Activated naive CD4-positive, alpha-beta T cell treated with anti-CD3 and anti-CD28 coated beads for 36 hours (primary cell): ENCODE measurements around the gene PHKG1. TPM values are rescaled to one million over a fixed set of nuclear protein-coding genes. Genes with fewer than 3 reads are reported as not detected.
"Not testable (repeated sequence)": the region's sequence is repeated elsewhere in the genome, so short reads cannot be mapped to it uniquely, and the experiment has no call there.

Experiments used
- CTCF ChIA-PET: fragments of 350-600 bp; sonication (Branson Sonifier 250); formaldehyde crosslinking; loops from one replicate; lab custom pipeline; 2021; ENCODE audit warnings: antibody characterized with exemption; lab: Charles Lee
- DNase-seq: peaks from one replicate; pipeline ENCODE4 v3.0.0-alpha.2; 2020
- H3K27ac Mint-ChIP-seq: one replicate; pipeline ENCODE4 v1.8.0; 2021; ENCODE audit warnings: mild to moderate bottlenecking, mixed read lengths
- H3K27me3 Mint-ChIP-seq: one replicate; pipeline ENCODE4 v1.8.0; 2021; ENCODE audit warnings: low read depth, mixed read lengths
- H3K36me3 Mint-ChIP-seq: one replicate; pipeline ENCODE4 v1.8.0; 2021; ENCODE audit warnings: low read depth, mixed read lengths
- H3K4me1 Mint-ChIP-seq: one replicate; pipeline ENCODE4 v1.8.0; 2021; ENCODE audit warnings: low read depth, mixed read lengths
- H3K4me3 Mint-ChIP-seq: one replicate; pipeline ENCODE4 v1.8.0; 2021; ENCODE audit warnings: mild to moderate bottlenecking, moderate library complexity, mixed read lengths
- H3K9me3 Mint-ChIP-seq: one replicate; pipeline ENCODE4 v1.8.0; 2021; ENCODE audit warnings: mixed read lengths
- intact Hi-C: fragments of 100-400 bp; cut with micrococcal nuclease; formaldehyde crosslinking; loops from one replicate; pipeline ENCODE4 v1.15.1; 2023
- total RNA-seq, 2 experiments: library from RNA; stranded (reverse); gene quantifications; one replicate each; pipeline ENCODE4 v1.2.3, GENCODE V29; 2021

PHKG1 gene
- total RNA-seq, 2 experiments from 2014 or later: 3.6 to 3.8 TPM

DNA sequence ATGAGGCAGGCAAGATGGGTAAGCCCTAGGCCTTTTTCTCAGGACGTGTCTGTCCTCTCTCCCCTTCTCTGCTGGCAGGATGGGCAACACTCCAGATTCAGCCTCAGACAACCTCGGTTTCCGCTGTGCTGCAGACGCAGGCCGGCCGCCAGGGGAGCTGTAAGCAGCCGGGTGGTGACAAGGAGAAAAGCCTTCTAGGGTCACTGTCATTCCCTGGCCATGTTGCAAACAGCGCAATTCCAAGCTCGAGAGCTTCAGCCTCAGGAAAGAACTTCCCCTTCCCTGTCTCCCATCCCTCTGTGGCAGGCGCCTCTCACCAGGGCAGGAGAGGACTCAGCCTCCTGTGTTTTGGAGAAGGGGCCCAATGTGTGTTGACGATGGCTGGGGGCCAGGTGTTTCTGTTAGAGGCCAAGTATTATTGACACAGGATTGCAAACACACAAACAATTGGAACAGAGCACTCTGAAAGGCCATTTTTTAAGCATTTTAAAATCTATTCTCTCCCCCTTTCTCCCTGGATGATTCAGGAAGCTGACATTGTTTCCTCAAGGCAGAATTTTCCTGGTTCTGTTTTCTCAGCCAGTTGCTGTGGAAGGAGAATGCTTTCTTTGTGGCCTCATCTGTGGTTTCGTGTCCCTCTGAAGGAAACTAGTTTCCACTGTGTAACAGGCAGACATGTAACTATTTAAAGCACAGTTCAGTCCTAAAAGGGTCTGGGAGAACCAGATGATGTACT is 13.1 kb downstream of the PHKG1 start:
- Mint-ChIP-seq H3K27ac (no peak overlapping the region), H3K4me3 (no peak overlapping the region), H3K36me3 (peaks cover 26% of the 10 kb centered on the region), H3K9me3 (no peaks in the 10 kb centered on the region), H3K4me1 (peaks cover 2% of the 10 kb centered on the region), H3K27me3 (no peaks in the 10 kb centered on the region)
- no peak for DNase-seq
- intact Hi-C loops: no loop called here
- CTCF ChIA-PET: interaction anchor here (1.4 kb wide), 1 partner anchor 14 kb away, joined by 4 read pairs; no protein-coding TSS in a partner anchor

DNA sequence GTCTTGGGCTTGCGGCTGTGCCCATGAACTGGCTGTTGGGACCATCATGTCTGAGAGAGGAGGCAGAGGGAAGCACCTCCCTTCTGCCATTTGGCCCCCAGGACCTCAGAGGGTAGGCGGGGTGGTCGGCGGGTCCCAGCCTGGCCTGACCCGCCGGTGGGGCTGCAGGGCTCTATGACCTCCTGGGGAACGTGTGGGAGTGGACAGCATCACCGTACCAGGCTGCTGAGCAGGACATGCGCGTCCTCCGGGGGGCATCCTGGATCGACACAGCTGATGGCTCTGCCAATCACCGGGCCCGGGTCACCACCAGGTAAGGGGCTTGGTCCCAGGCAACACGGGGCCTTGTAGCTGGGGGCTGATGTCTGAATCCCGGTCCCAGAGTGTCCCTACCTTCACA is 14.6 kb downstream of the PHKG1 start:
- Mint-ChIP-seq H3K4me1 (peaks cover 6% of the 10 kb centered on the region), H3K4me3 (no peak overlapping the region), H3K27me3 (no peaks in the 10 kb centered on the region), H3K27ac (no peak overlapping the region), H3K9me3 (no peaks in the 10 kb centered on the region), H3K36me3 (peaks cover 29% of the 10 kb centered on the region)
- CTCF ChIA-PET: interaction anchor here (1.4 kb wide), 1 partner anchor 13 kb away, joined by 4 read pairs; no protein-coding TSS in a partner anchor
- intact Hi-C loops: no loop called here
- DNase-seq: no peak

DNA sequence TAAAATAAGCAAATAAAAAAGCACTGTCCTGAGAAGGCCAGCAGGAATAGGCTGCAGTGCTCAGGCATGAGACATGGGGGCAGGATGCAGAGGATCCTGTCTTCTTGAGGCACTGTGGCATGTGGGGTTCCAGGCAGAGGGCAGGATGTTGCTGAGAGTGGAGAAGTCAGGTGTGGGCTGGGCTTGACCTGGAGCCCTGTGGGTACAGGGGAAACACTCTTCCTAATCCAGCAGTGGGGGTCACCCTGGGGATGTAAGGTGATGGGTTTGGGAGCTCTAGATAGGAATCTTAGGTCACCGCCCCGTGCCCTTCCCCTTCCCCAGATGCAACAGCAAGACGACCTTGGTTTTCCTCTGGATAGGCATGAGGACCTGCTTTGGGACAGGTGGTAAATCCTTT is 15.1 kb downstream of the PHKG1 start:
- H3K27me3 Mint-ChIP-seq: no peaks in the 10 kb centered on the region
- intact Hi-C loops: no loop called here
- peaks cover 6% of the 10 kb centered on the region for H3K4me1 Mint-ChIP-seq
- CTCF ChIA-PET: interaction anchor here (0.6 to 1.4 kb wide), 2 partner anchors 12 to 53 kb away, joined by 4 to 6 read pairs; no protein-coding TSS in a partner anchor
- peaks cover 34% of the 10 kb centered on the region for H3K36me3 Mint-ChIP-seq
- no peak for DNase-seq
- H3K27ac Mint-ChIP-seq: no peak overlapping the region
- no peaks in the 10 kb centered on the region for H3K9me3 Mint-ChIP-seq
- H3K4me3 Mint-ChIP-seq: no peak overlapping the region

DNA sequence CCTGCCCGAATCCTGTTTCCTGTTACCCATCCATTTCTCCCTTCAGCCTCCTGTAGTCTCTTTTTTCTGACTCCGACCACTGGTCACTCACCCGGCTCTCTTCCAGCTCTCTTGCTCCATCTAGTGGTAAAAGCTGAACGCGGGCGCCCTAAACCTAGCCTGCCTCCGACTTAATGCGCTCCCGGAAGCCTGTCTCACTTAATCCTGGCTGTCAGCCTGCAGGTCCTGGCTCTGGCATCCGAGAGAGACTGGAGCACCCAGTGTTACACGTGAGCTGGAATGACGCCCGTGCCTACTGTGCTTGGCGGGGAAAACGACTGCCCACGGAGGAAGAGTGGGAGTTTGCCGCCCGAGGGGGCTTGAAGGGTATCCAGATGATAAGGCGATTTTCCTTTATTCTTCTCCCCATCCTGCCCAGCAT is 18.4 kb downstream of the PHKG1 start:
- peak; percentile 72 for DNase-seq
- H3K9me3 Mint-ChIP-seq: no peaks in the 10 kb centered on the region
- H3K4me3 Mint-ChIP-seq: no peak overlapping the region
- H3K4me1 Mint-ChIP-seq: peaks cover 6% of the 10 kb centered on the region
- no peaks in the 10 kb centered on the region for H3K27me3 Mint-ChIP-seq
- H3K36me3 Mint-ChIP-seq: peaks cover 32% of the 10 kb centered on the region
- CTCF ChIA-PET: interaction anchor here (0.5 to 4.9 kb wide), 23 partner anchors 9 to 750 kb away, joined by 3 to 19 read pairs (median 4); partner anchors contain the start of genes CCT6A, CHCHD2 and PSPH
- peak overlapping the region; percentile 3 for H3K27ac Mint-ChIP-seq
- intact Hi-C loops: loop anchor here (1.0 kb wide), 2 partner anchors 70 to 433 kb away; no protein-coding TSS in a partner anchor

DNA sequence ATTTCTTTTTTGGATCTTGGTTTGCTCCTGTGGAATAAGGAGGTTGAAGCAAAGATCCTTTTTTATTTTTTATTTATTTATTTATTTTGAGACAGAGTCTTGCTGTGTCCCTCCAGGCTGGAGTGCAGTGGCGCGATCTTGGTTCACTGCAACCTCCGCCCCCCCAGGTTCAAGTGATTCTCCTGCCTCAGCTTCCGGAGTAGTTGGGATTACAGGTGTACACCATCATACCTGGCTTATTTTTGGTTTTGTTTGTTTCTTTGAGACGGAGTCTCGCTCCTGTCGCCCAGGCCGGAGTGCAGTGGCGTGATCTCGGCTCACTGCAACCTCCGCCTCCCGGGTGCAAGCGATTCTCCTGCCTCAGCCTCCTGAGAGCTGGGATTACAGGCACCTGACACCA is 26.4 kb downstream of the PHKG1 start:
- DNase-seq, H3K27me3 Mint-ChIP-seq, H3K27ac Mint-ChIP-seq, H3K4me3 Mint-ChIP-seq, H3K9me3 Mint-ChIP-seq, intact Hi-C loops: not testable (repeated sequence)
- CTCF ChIA-PET: interaction anchor here (2.1 kb wide), 1 partner anchor 8 kb away, joined by 8 read pairs; no protein-coding TSS in a partner anchor
- Mint-ChIP-seq H3K36me3 (peaks cover 38% of the 10 kb centered on the region), H3K4me1 (peaks cover 27% of the 10 kb centered on the region)

DNA sequence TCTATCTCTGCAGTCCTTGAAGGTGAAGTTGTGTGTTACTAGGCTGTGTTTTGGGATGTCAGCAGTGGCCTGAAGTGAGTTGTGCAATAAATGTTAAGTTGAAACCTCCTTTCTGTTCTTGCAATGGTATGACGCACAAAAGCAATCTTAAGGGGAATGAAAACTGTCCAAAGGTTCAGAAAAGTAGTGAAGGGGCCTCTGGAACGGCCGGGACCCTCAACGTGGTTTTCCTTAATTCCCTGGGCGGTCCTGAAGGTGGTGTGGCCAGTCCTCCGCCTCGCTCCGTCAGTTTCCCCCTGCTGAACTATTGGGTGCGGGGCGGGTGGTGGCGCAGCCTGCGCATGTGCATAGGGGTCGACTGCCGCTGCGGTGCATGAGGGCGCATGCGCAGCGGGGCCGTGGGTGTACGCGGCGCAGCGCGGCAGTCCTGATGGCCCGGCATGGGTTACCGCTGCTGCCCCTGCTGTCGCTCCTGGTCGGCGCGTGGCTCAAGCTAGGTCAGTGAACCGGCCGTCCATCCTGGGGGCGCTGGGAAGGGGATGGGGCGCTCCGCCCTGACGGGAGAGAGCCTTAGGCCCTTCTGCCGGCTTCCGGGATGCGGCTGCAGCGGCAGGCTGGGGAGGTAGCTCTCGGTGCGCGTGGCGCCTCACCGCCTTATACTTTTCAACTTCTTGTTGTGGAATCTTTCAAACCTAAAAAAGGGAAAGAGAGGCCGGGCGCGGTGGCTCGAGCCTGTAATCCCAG is 28.7 kb downstream of the PHKG1 start, which contains the start of gene SUMF2:
Gene SUMF2 (plus strand): TSS at position 405 of the 744 bp plus-strand sequence. CDS start 26 bp downstream, at position 431.
- peak within 1 kb of the TSS; percentile 91 for H3K27ac Mint-ChIP-seq
- peaks cover 38% of the 10 kb centered on the region for H3K36me3 Mint-ChIP-seq
- intact Hi-C loops: loop anchor here (1.0 to 5.0 kb wide), 5 partner anchors 13 to 1307 kb away; partner anchors contain the start of genes CCT6A, CHCHD2, PSPH and SEC61G
- H3K4me3 Mint-ChIP-seq: peak within 1 kb of the TSS; percentile 88
- DNase-seq: peak; percentile 90
- CTCF ChIA-PET: interaction anchor here (0.6 to 2.1 kb wide), 3 partner anchors 9 to 13 kb away, joined by 3 to 8 read pairs (median 3); no protein-coding TSS in a partner anchor
- H3K27me3 Mint-ChIP-seq: no peaks in the 10 kb centered on the region
- peaks cover 41% of the 10 kb centered on the region for H3K4me1 Mint-ChIP-seq
- H3K9me3 Mint-ChIP-seq: no peaks in the 10 kb centered on the region

DNA sequence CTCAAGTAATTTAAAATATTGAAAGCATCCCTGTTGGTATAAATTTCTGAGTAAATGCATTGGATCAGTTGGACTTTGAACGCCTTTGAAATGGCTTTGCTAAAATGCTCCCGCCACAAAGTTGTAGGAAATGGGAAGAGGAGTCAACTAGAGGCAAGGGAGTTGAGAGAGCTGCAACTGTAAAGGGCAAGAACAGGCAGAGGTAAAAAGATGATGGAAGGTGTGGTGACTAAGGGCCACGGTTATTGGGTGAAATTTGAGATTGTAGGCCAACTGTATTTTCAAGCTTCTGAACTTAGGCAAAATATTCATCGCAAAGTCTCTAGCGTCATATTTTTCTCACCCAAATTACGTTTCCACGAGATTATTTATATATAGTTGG is 29.3 kb downstream of the PHKG1 start:
- intact Hi-C loops: loop anchor here (5.0 kb wide), 2 partner anchors 176 to 1306 kb away; partner anchors contain the start of genes SEC61G and ZNF713
- CTCF ChIA-PET: interaction anchor here (1.2 to 1.5 kb wide), 2 partner anchors 10 to 11 kb away, joined by 3 to 4 read pairs; no protein-coding TSS in a partner anchor
- peak overlapping the region; percentile 91 for H3K27ac Mint-ChIP-seq
- H3K4me1 Mint-ChIP-seq: peaks cover 44% of the 10 kb centered on the region
- no peaks in the 10 kb centered on the region for H3K27me3 Mint-ChIP-seq
- no peaks in the 10 kb centered on the region for H3K9me3 Mint-ChIP-seq
- H3K36me3 Mint-ChIP-seq: peaks cover 39% of the 10 kb centered on the region
- DNase-seq: no peak
- H3K4me3 Mint-ChIP-seq: peak overlapping the region; percentile 88

DNA sequence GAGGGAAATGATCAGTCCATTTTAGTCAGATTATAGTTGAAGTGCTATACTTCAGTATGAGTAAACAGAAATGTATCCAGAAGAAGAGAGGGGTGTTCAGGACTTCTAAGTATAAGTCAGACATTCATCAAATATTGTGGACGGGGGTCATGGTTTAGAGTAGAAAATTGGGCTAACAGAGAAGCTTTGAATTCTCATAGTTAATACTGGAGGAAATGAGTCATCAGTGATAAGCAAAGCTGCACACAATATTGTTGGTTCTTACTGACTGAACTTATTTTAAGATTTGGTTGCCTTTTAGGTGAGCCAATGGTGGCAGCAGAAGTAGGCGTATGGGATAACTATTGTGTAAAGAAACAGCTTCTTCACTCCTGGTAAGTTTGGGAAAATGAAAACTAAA is 30.4 kb downstream of the PHKG1 start:
- Mint-ChIP-seq H3K36me3 (peaks cover 50% of the 10 kb centered on the region), H3K4me3 (peak overlapping the region; percentile 8), H3K9me3 (no peaks in the 10 kb centered on the region), H3K27ac (peak overlapping the region; percentile 80), H3K27me3 (no peaks in the 10 kb centered on the region), H3K4me1 (peaks cover 52% of the 10 kb centered on the region)
- no peak for DNase-seq
- intact Hi-C loops: loop anchor here (5.0 kb wide), 2 partner anchors 175 to 1305 kb away; partner anchors contain the start of genes SEC61G and ZNF713
- CTCF ChIA-PET: interaction anchor here (0.8 to 1.2 kb wide), 4 partner anchors 10 to 58 kb away, joined by 3 to 4 read pairs (median 4); partner anchors contain the start of genes CCT6A and PSPH

DNA sequence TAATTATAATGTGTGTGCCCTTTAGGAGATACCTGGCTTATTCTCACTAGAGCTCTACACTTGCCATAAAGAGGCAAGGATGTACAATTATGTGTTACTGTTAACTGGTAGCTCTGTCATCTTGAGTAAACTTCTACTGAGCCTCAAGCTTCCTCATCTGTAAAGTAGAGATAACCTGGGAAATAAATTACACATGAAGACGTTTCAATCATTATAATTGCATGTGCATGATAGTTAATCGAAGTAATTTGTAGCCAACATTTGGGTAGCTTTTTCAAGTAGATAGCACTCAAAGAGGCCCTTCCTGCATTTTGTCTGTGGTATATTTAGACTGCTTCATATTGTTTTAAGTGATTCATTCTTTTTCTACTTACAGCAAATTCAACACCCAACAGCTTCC is 38.8 kb downstream of the PHKG1 start:
- CTCF ChIA-PET: interaction anchor here (0.6 to 1.1 kb wide), 5 partner anchors 12 to 412 kb away, joined by 3 to 5 read pairs (median 3); no protein-coding TSS in a partner anchor
- peaks cover 51% of the 10 kb centered on the region for H3K36me3 Mint-ChIP-seq
- peak overlapping the region; percentile 20 for H3K4me3 Mint-ChIP-seq
- intact Hi-C loops: loop anchor here (5.0 kb wide), 1 partner anchor 522 kb away; no protein-coding TSS in a partner anchor
- no peak for DNase-seq
- H3K4me1 Mint-ChIP-seq: peaks cover 56% of the 10 kb centered on the region
- no peaks in the 10 kb centered on the region for H3K27me3 Mint-ChIP-seq
- H3K27ac Mint-ChIP-seq: peak overlapping the region; percentile 39
- no peaks in the 10 kb centered on the region for H3K9me3 Mint-ChIP-seq

DNA sequence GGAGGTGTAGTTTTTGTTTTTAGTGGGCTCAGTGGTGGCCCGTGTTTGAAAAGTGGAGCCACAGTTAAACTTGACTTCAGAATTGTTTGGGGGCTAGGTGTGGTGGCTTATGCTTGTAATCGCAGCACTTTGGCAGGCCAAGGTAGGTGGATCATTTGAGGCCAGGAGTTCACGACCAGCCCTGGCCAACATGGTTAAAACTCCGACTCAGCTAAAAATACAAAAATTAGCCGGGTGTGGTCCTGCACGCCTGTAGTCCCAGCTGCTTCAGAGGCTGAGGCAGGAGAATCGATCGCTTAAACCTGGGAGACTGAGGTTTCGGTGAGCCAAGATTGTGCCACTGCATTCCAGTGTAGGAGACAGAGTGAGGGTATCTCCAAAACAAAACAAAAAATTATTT is 39.4 kb downstream of the PHKG1 start:
- no peak for DNase-seq
- H3K4me1 Mint-ChIP-seq: peaks cover 54% of the 10 kb centered on the region
- intact Hi-C loops: loop anchor here (5.0 kb wide), 1 partner anchor 521 kb away; no protein-coding TSS in a partner anchor
- H3K27me3 Mint-ChIP-seq: no peaks in the 10 kb centered on the region
- H3K27ac Mint-ChIP-seq: peak overlapping the region; percentile 56
- peaks cover 47% of the 10 kb centered on the region for H3K36me3 Mint-ChIP-seq
- H3K9me3 Mint-ChIP-seq: no peaks in the 10 kb centered on the region
- peak overlapping the region; percentile 68 for H3K4me3 Mint-ChIP-seq
- CTCF ChIA-PET: interaction anchor here (1.1 kb wide), 2 partner anchors 12 to 36 kb away, joined by 3 read pairs; no protein-coding TSS in a partner anchor

DNA sequence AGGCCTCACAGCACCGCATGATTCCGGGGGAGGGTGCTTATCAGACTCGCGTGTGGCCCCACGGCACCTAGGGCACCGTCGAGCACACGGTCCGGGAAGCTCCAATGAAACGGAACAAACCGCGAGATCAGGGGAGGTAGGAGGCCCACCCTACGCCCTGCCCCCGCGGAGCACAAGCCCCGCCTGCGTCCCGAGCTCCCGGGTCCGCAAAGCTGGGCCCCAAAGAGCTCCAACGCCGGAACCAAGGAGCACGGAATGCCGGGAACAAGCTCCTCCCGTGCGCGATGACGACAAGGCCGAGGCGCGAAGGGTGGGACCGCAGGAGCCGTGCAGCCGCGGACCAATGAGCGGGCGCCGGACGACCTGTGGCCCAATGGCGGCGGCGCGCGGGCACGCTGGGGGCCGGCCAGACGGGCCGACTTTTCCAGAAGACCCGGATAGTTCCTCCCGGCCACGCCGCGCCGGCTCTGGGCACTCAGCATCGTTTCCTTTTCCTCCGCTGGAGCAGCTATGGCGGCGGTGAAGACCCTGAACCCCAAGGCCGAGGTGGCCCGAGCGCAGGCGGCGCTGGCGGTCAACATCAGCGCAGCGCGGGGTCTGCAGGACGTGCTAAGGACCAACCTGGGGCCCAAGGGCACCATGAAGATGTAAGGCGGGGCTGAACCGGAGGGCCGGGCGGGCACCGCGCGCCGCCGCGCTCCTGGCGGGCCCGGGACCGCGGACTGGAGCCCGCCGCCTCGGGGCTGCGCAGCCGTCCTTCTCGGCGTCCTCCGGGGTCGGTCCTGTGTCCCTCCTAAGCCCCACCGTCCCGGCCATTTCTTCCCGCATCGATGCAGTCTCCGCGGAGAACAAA is 41.2 kb downstream of the PHKG1 start, which contains the start of the genes CCT6A and PSPH:
Gene CCT6A (plus strand): TSS at position 427 of the 853 bp plus-strand sequence. CDS start 84 bp downstream, at position 511.
Gene PSPH (minus strand): TSS at position 106 of the 853 bp plus-strand sequence. CDS start 30,232 bp downstream, outside the sequence.
- peaks cover 48% of the 10 kb centered on the region for H3K4me1 Mint-ChIP-seq
- DNase-seq: peak; percentile 94
- no peaks in the 10 kb centered on the region for H3K9me3 Mint-ChIP-seq
- H3K4me3 Mint-ChIP-seq: peak within 1 kb of the TSS; percentile 95
- intact Hi-C loops: loop anchor here (1.0 to 5.0 kb wide), 8 partner anchors 13 to 519 kb away; partner anchors contain the start of genes CHCHD2, MRPS17, NIPSNAP2 and SUMF2
- CTCF ChIA-PET: interaction anchor here (0.7 to 3.0 kb wide), 5 partner anchors 11 to 73 kb away, joined by 3 to 15 read pairs (median 4); no protein-coding TSS in a partner anchor
- H3K27ac Mint-ChIP-seq: peak within 1 kb of the TSS; percentile 95
- H3K36me3 Mint-ChIP-seq: peaks cover 32% of the 10 kb centered on the region
- H3K27me3 Mint-ChIP-seq: no peaks in the 10 kb centered on the region
